ENCODE data around the gene CNTNAP2. TPM values are rescaled to one million over a fixed set of nuclear protein-coding genes. Genes with fewer than 3 reads are reported as not detected.

CNTNAP2 gene
- total RNA-seq, 1 experiment from 2014 or later: 60.0 TPM

GRCh38 chr7:148403466-148403993 lies 2286.9 kb downstream of the CNTNAP2 start:
- Histone ChIP-seq H3K9me3 (ENCODE audit: low read depth, low read length, poor library complexity, severe bottlenecking) (no peaks in the 10 kb centered on the region), H3K27ac (ENCODE audit: low read depth, low read length, poor library complexity, severe bottlenecking) (no peak overlapping the region), H3K27me3 (replicated peaks; ENCODE audit: insufficient read depth, low read depth, low read length, poor library complexity) (no peaks in the 10 kb centered on the region), H3K4me1 (ENCODE audit: insufficient read depth, low read length, poor library complexity, severe bottlenecking) (no peaks in the 10 kb centered on the region), H3K4me3 (ENCODE audit: low read depth, low read length, poor library complexity, severe bottlenecking) (no peak overlapping the region), H3K36me3 (ENCODE audit: insufficient read depth, low read length, poor library complexity, severe bottlenecking) (no peaks in the 10 kb centered on the region)
- TF ChIP-seq CTCF (conservative IDR thresholded peaks at IDR 0.05; ENCODE audit: low read depth, low read length) (no peak), EZH2 (IDR thresholded peaks at IDR 0.05; ENCODE audit: borderline replicate concordance, low read depth, low read length, poor library complexity, severe bottlenecking) (no peak)
- ChIA-PET CTCF (no interaction called here), POLR2A (ENCODE audit: low non-redundant PET) (no interaction called here)
- intact Hi-C loops (cut with micrococcal nuclease; ENCODE audit: unreplicated experiment): no loop called here
- no peak for DNase-seq (ENCODE audit: low spot score)
- no TSS peak for BruUV-seq (replicated peaks)

- no peak for DNase-seq (ENCODE audit: low spot score)
- H3K4me3 ChIP-seq (ENCODE audit: low read depth, low read length, poor library complexity, severe bottlenecking): no peak overlapping the region
- intact Hi-C loops (cut with micrococcal nuclease; ENCODE audit: unreplicated experiment): no loop called here
- POLR2A ChIA-PET (ENCODE audit: low non-redundant PET): no interaction called here
- no peaks in the 10 kb centered on the region for H3K4me1 ChIP-seq (ENCODE audit: insufficient read depth, low read length, poor library complexity, severe bottlenecking)
- no peaks in the 10 kb centered on the region for H3K36me3 ChIP-seq (ENCODE audit: insufficient read depth, low read length, poor library complexity, severe bottlenecking)
- CTCF ChIA-PET: no interaction called here
- no peak overlapping the region for H3K27ac ChIP-seq (ENCODE audit: low read depth, low read length, poor library complexity, severe bottlenecking)
- H3K27me3 ChIP-seq (replicated peaks; ENCODE audit: insufficient read depth, low read depth, low read length, poor library complexity): no peaks in the 10 kb centered on the region
- TF ChIP-seq EZH2 (IDR thresholded peaks at IDR 0.05; ENCODE audit: borderline replicate concordance, low read depth, low read length, poor library complexity, severe bottlenecking): no peak
- no peak for TF ChIP-seq CTCF (conservative IDR thresholded peaks at IDR 0.05; ENCODE audit: low read depth, low read length)
- H3K9me3 ChIP-seq (ENCODE audit: low read depth, low read length, poor library complexity, severe bottlenecking): no peaks in the 10 kb centered on the region
- no TSS peak for BruUV-seq (replicated peaks)
Observed at GRCh38 chr7:148408307-148408706, 2291.7 kb downstream of the CNTNAP2 start.

- no peak overlapping the region for H3K27ac ChIP-seq (ENCODE audit: low read depth, low read length, poor library complexity, severe bottlenecking)
- CTCF ChIA-PET: interaction anchor here (0.6 kb wide), 1 partner anchor 145 kb away, joined by 3 read pairs; no protein-coding TSS in a partner anchor
- intact Hi-C loops (cut with micrococcal nuclease; ENCODE audit: unreplicated experiment): no loop called here
- no TSS peak for BruUV-seq (replicated peaks)
- no peak overlapping the region for H3K4me3 ChIP-seq (ENCODE audit: low read depth, low read length, poor library complexity, severe bottlenecking)
- no peaks in the 10 kb centered on the region for H3K27me3 ChIP-seq (replicated peaks; ENCODE audit: insufficient read depth, low read depth, low read length, poor library complexity)
- no peak for TF ChIP-seq EZH2 (IDR thresholded peaks at IDR 0.05; ENCODE audit: borderline replicate concordance, low read depth, low read length, poor library complexity, severe bottlenecking)
- POLR2A ChIA-PET (ENCODE audit: low non-redundant PET): no interaction called here
- no peaks in the 10 kb centered on the region for H3K9me3 ChIP-seq (ENCODE audit: low read depth, low read length, poor library complexity, severe bottlenecking)
- H3K4me1 ChIP-seq (ENCODE audit: insufficient read depth, low read length, poor library complexity, severe bottlenecking): no peaks in the 10 kb centered on the region
- no peak for DNase-seq (ENCODE audit: low spot score)
- no peaks in the 10 kb centered on the region for H3K36me3 ChIP-seq (ENCODE audit: insufficient read depth, low read length, poor library complexity, severe bottlenecking)
Observed at GRCh38 chr7:148410905-148411304, 2294.3 kb downstream of the CNTNAP2 start.

- Histone ChIP-seq H3K4me1 (ENCODE audit: insufficient read depth, low read length, poor library complexity, severe bottlenecking) (no peaks in the 10 kb centered on the region), H3K9me3 (ENCODE audit: low read depth, low read length, poor library complexity, severe bottlenecking) (no peaks in the 10 kb centered on the region), H3K36me3 (ENCODE audit: insufficient read depth, low read length, poor library complexity, severe bottlenecking) (peaks cover 3% of the 10 kb centered on the region), H3K4me3 (ENCODE audit: low read depth, low read length, poor library complexity, severe bottlenecking) (no peak overlapping the region), H3K27me3 (replicated peaks; ENCODE audit: insufficient read depth, low read depth, low read length, poor library complexity) (no peaks in the 10 kb centered on the region), H3K27ac (ENCODE audit: low read depth, low read length, poor library complexity, severe bottlenecking) (no peak overlapping the region)
- intact Hi-C loops (cut with micrococcal nuclease; ENCODE audit: unreplicated experiment): no loop called here
- DNase-seq (ENCODE audit: low spot score): no peak
- BruUV-seq (replicated peaks): no TSS peak
- ChIA-PET POLR2A (ENCODE audit: low non-redundant PET) (no interaction called here), CTCF (no interaction called here)
- TF ChIP-seq EZH2 (IDR thresholded peaks at IDR 0.05; ENCODE audit: borderline replicate concordance, low read depth, low read length, poor library complexity, severe bottlenecking): no peak
- no peak for TF ChIP-seq CTCF (conservative IDR thresholded peaks at IDR 0.05; ENCODE audit: low read depth, low read length)
Observed at GRCh38 chr7:148412691-148413090, 2296.1 kb downstream of the CNTNAP2 start.
